Stimulated activated CD8-positive, alpha-beta memory T cell treated with anti-CD3 and anti-CD28 coated beads, Interleukin-7, amount 100 ng/mL, for 24 hours (primary cell): Measurements from ENCODE around the gene TPR.
A peak's percentile ranks its signal among the peaks of the same experiment; 100 is the strongest.
"Not testable (repeated sequence)": the region's sequence is repeated elsewhere in the genome, so short reads cannot be mapped to it uniquely, and the experiment has no call there.

Experiments used
- DNase-seq: peaks from one replicate; pipeline ENCODE4 v3.0.0-alpha.2; 2020; ENCODE audit warnings: low read depth

Gene TPR

GRCh38 chr1:186375152-186375928 is at the start of gene TPR, which contains the start of gene ODR4:
TPR (minus strand) TSS chr1:186375253; CDS start chr1:186375028, 225 bp downstream.
ODR4 (plus strand) TSS chr1:186375838; CDS start chr1:186379786, 3,948 bp downstream.
- DNase-seq, result peak; percentile 93

GRCh38 chr1:186424539-186424938 is 49.5 kb upstream of the TPR start:
- DNase-seq, result no peak

- no peak for DNase-seq
These were observed 46.4 kb upstream of the TPR start for GRCh38 chr1:186421446-186421845.

GRCh38 chr1:186420923-186421322 is 45.9 kb upstream of the TPR start:
- no peak for DNase-seq

GRCh38 chr1:186420311-186420710 is 45.3 kb upstream of the TPR start:
- no peak for DNase-seq

GRCh38 chr1:186418503-186418902 is 43.5 kb upstream of the TPR start:
- no peak for DNase-seq

GRCh38 chr1:186413319-186413718 is 38.3 kb upstream of the TPR start:
- no peak for DNase-seq

- no peak for DNase-seq
These were observed 34.0 kb upstream of the TPR start for GRCh38 chr1:186409091-186409490.

GRCh38 chr1:186404454-186405051 is 29.5 kb upstream of the TPR start:
- DNase-seq, result no peak

- DNase-seq, result no peak
These were observed 28.6 kb upstream of the TPR start for GRCh38 chr1:186403632-186404031.

GRCh38 chr1:186401446-186401845 is 26.4 kb upstream of the TPR start:
- not testable (repeated sequence) for DNase-seq

- DNase-seq, result not testable (repeated sequence)
These were observed 17.7 kb upstream of the TPR start for GRCh38 chr1:186392711-186393110.

- no peak for DNase-seq
These were observed 16.8 kb upstream of the TPR start for GRCh38 chr1:186391841-186392240.

GRCh38 chr1:186390925-186391324 is 15.9 kb upstream of the TPR start:
- DNase-seq, result no peak

- DNase-seq, result no peak
These were observed 11.8 kb upstream of the TPR start for GRCh38 chr1:186386725-186387383.

GRCh38 chr1:186375929-186376319 is 871 bp upstream of the TPR start:
- DNase-seq, result no peak

GRCh38 chr1:186374303-186375151 is 526 bp downstream of the TPR start:
- peak; percentile 1 for DNase-seq

- not testable (repeated sequence) for DNase-seq
These were observed 27.0 kb downstream of the TPR start for GRCh38 chr1:186347837-186348691.

- no peak for DNase-seq
These were observed 34.3 kb downstream of the TPR start for GRCh38 chr1:186340772-186341171.

- no peak for DNase-seq
These were observed 37.5 kb downstream of the TPR start for GRCh38 chr1:186337554-186337953.

- DNase-seq, result no peak
These were observed 44.3 kb downstream of the TPR start for GRCh38 chr1:186330758-186331157.
